Calu3 (cell line): Measurements from ENCODE around the gene CCDC34. TPM values are rescaled to one million over a fixed set of nuclear protein-coding genes. Genes with fewer than 3 reads are reported as not detected.

Experiments
- BruUV-seq: library from RNA; stranded (reverse); fragments of 400-500 nt; replicated peaks from 2 replicates; lab custom pipeline; 2021; lab: Mats Ljungman, UMichigan
- CTCF ChIA-PET: fragments of 300-600 bp; sonication (Branson Sonifier 250); formaldehyde crosslinking; loops from one replicate; lab custom pipeline; 2022; ENCODE audit warnings: antibody characterized with exemption; lab: Charles Lee
- DNase-seq: peaks from one replicate; pipeline ENCODE4 v3.0.0; 2022
- H3K27ac Mint-ChIP-seq: one replicate; pipeline ENCODE4 v1.8.0; 2022; ENCODE audit warnings: mixed read lengths; ENCODE audit not compliant: unreplicated experiment
- H3K27me3 Mint-ChIP-seq: one replicate; pipeline ENCODE4 v1.8.0; 2022; ENCODE audit warnings: mixed read lengths; ENCODE audit not compliant: unreplicated experiment
- H3K36me3 Mint-ChIP-seq: one replicate; pipeline ENCODE4 v1.8.0; 2022; ENCODE audit warnings: mild to moderate bottlenecking, moderate library complexity, mixed read lengths; ENCODE audit not compliant: insufficient read depth, unreplicated experiment
- H3K4me1 Mint-ChIP-seq: one replicate; pipeline ENCODE4 v1.8.0; 2022; ENCODE audit warnings: mild to moderate bottlenecking, low read depth, mixed read lengths; ENCODE audit not compliant: unreplicated experiment
- H3K4me3 Mint-ChIP-seq: one replicate; pipeline ENCODE4 v1.8.0; 2022; ENCODE audit warnings: mild to moderate bottlenecking, low read depth, moderate library complexity, mixed read lengths; ENCODE audit not compliant: unreplicated experiment
- H3K9me3 Mint-ChIP-seq: one replicate; pipeline ENCODE4 v1.8.0; 2022; ENCODE audit warnings: low read depth, mixed read lengths; ENCODE audit not compliant: unreplicated experiment
- CTCF ChIP-seq: fragments of 200-600 bp; IDR thresholded peaks from one replicate; pipeline ENCODE4 v1.8.0; 2022; ENCODE audit warnings: antibody characterized with exemption; ENCODE audit not compliant: unreplicated experiment
- intact Hi-C: fragments of 100-400 bp; cut with micrococcal nuclease; formaldehyde crosslinking; loops from one replicate; pipeline ENCODE4 v1.10.0; 2022; ENCODE audit not compliant: unreplicated experiment
- total RNA-seq: library from RNA; stranded (reverse); gene quantifications from 2 replicates; pipeline ENCODE4 v1.2.3, GENCODE V29; 2022

Gene CCDC34
- total RNA-seq, 1 experiment from 2014 or later = 21.6 TPM

GRCh38 chr11:27409742-27410141 is 46.7 kb upstream of the CCDC34 start:
- CTCF ChIA-PET = no interaction called here
- TF ChIP-seq CTCF = no peak
- no peaks in the 10 kb centered on the region for H3K36me3 Mint-ChIP-seq
- no TSS peak for BruUV-seq
- no peaks in the 10 kb centered on the region for H3K27me3 Mint-ChIP-seq
- H3K27ac Mint-ChIP-seq = no peak overlapping the region
- no peaks in the 10 kb centered on the region for H3K9me3 Mint-ChIP-seq
- no peak overlapping the region for H3K4me3 Mint-ChIP-seq
- intact Hi-C loops = no loop called here
- no peak for DNase-seq
- peaks cover 8% of the 10 kb centered on the region for H3K4me1 Mint-ChIP-seq

- no peak for DNase-seq
- CTCF ChIA-PET = no interaction called here
- no peaks in the 10 kb centered on the region for H3K9me3 Mint-ChIP-seq
- TF ChIP-seq CTCF = no peak
- peaks cover 8% of the 10 kb centered on the region for H3K4me1 Mint-ChIP-seq
- intact Hi-C loops = no loop called here
- H3K27me3 Mint-ChIP-seq = no peaks in the 10 kb centered on the region
- H3K4me3 Mint-ChIP-seq = no peak overlapping the region
- H3K36me3 Mint-ChIP-seq = no peaks in the 10 kb centered on the region
- BruUV-seq = no TSS peak
- no peak overlapping the region for H3K27ac Mint-ChIP-seq
Measured at GRCh38 chr11:27409049-27409448, 46.0 kb upstream of the CCDC34 start.

- BruUV-seq = no TSS peak
- DNase-seq = no peak
- CTCF ChIA-PET = no interaction called here
- Mint-ChIP-seq H3K27ac (no peak overlapping the region), H3K9me3 (no peaks in the 10 kb centered on the region), H3K27me3 (no peaks in the 10 kb centered on the region), H3K4me1 (peaks cover 3% of the 10 kb centered on the region), H3K4me3 (no peak overlapping the region), H3K36me3 (no peaks in the 10 kb centered on the region)
- no peak for TF ChIP-seq CTCF
- intact Hi-C loops = no loop called here
Measured at GRCh38 chr11:27408246-27408800, 45.3 kb upstream of the CCDC34 start.

GRCh38 chr11:27406498-27407354 is 43.7 kb upstream of the CCDC34 start:
- H3K27ac Mint-ChIP-seq = no peak overlapping the region
- BruUV-seq = no TSS peak
- no peak overlapping the region for H3K4me3 Mint-ChIP-seq
- no peak for TF ChIP-seq CTCF
- peaks cover 12% of the 10 kb centered on the region for H3K4me1 Mint-ChIP-seq
- H3K27me3 Mint-ChIP-seq = no peaks in the 10 kb centered on the region
- peaks cover 4% of the 10 kb centered on the region for H3K36me3 Mint-ChIP-seq
- CTCF ChIA-PET = interaction anchor here (0.6 kb wide), 1 partner anchor 288 kb away, joined by 3 read pairs; no protein-coding TSS in a partner anchor
- intact Hi-C loops = no loop called here
- no peaks in the 10 kb centered on the region for H3K9me3 Mint-ChIP-seq
- no peak for DNase-seq
